DMS53 treated with DMSO at 0.1 percent for 48 hours (cell line): ENCODE results near the gene AMIGO3.
"Not testable (repeated sequence)": the region's sequence is repeated elsewhere in the genome, so short reads cannot be mapped to it uniquely, and the experiment has no call there.

Source experiments
- DNase-seq: peaks from one replicate; lab custom pipeline; 2025; ENCODE audit not compliant: unreplicated experiment; lab: John Stamatoyannopoulos, UW

Gene AMIGO3

DNA sequence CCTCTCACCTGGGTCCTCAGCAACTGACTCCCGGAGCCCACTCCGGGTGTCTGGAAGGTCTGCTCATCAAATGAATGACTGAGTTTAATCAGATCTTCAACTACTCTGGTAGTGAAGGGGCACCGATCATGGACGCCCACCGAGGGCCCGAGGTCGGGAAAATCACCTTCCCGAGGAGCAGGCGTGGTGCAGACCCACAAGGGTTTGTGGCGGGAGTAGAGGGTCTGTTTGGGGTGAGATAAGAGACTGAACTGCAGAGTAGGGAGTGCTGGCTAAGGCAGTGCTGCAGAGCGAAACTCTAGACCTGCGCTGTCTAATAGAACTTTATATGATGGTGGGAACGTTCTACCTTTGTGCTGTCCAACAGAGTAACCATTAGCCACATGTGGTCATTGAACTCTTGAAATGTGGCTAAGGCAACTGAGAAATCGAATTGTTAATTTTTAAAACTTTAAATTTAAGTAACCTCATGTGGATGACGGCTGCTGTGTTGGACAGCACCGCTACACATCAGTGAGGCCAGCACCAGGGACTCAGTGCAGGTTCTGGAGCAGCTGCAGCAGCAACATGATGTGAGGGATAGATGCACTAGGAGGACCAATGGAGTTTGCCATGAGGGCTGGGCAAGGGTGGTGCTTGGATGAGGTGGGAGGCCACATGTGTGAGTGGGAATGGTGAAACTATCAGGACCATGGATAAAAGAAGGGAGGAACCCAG lies 29.4 kb downstream of the AMIGO3 start:
- DNase-seq = not testable (repeated sequence)

DNA sequence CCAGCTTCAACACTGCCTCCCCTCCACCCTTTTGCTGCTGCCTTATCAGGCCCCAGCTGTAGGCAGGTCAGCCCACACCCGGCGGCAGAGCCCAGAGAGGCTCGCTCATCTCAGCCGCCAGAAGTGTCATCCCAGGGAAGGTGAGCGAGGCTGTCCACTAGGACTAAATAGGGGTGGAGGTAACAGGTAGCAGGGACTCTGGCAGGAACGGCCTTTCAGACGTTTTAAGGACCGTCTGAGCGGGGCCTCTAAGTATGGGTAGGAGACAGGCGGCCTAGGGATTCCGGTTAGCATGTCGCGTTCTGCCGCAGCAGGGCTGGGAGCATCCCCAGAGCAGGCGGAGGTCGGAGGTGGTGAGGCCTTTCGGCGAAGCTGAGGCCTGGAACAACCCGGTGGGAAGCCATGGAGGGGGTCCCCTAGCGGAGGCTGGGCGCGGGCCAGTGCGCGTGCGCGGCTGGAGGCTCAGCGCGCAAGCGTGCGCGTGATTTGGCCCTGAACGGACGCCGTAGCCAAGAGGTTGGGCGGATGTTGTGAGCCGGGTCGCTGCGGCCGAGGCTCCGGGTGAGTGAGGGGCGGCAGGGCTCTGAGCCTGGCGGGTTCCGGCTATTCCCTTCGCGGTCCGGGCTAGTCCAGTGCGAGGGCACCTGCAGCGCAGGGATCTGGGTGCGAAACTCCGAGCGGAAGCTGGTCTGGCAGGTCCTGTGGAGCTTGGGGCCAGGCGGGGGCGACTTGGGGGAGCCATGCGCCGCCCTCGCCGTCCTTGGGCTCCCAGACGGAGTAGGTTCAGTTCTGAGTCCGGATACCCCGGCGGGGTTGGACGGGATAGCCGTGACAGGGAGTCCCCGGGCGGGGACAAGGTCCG lies 30.2 kb downstream of the AMIGO3 start, which contains the start of the genes MST1 and RNF123:
Gene MST1 (minus strand): TSS at position 429 of the 862 bp plus-strand sequence. CDS start 783 bp downstream, outside the sequence.
Gene RNF123 (plus strand): TSS at position 512 of the 862 bp plus-strand sequence. CDS start 1,609 bp downstream, outside the sequence.
- DNase-seq = no peak

DNA sequence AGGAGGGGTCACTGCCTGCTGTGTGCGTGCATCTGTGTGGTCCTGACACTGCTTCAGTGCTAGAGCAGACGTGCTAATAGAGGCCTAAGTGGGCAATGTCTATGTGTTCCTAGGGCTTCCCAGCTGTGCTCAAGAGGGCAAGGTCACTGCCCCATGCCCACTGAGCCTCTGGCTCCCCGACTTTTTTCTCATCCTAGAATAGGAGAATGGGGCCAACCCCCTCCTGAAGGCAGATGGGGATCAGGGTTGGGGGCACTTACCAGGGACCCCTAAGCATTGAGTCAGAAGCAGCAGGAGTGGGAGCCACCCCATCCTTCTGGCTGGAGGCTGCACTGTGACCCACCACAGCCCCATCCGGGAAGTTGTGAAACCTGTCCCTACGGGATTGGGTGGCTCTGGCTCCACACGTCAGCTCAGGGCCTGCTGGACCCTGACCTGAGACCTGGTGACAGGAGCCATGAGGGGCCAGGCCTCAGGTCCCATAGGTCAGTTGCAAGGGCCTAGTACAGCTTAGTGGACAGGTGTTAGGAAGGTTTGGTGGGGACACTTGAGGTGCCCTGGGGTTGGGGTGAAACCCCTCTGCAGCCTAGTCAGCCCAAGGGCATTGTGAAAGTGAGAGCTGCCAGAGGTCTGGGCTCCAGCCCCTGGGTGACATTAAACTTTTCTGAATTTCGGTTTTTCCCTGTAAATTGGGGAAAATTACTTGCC lies 31.0 kb downstream of the AMIGO3 start:
- not testable (repeated sequence) for DNase-seq

DNA sequence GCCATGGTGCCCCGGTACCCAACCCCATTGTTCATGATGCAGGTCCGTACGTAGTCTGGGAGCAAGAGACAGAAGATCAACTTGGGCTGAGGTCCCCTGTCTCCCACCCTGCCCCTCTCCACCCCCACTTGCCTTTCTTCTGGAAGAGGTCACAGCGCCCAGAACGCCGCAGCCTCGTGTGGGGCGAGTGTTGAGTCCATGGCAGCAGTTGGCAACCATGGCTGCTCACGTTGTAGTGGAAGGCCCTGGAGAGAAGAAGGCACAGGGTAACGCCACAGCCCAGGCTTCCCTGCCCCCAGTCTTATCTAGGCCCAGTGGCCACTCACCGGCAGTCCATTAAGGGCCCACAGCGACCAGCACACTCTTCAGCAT lies 32.1 kb downstream of the AMIGO3 start:
- not testable (repeated sequence) for DNase-seq

DNA sequence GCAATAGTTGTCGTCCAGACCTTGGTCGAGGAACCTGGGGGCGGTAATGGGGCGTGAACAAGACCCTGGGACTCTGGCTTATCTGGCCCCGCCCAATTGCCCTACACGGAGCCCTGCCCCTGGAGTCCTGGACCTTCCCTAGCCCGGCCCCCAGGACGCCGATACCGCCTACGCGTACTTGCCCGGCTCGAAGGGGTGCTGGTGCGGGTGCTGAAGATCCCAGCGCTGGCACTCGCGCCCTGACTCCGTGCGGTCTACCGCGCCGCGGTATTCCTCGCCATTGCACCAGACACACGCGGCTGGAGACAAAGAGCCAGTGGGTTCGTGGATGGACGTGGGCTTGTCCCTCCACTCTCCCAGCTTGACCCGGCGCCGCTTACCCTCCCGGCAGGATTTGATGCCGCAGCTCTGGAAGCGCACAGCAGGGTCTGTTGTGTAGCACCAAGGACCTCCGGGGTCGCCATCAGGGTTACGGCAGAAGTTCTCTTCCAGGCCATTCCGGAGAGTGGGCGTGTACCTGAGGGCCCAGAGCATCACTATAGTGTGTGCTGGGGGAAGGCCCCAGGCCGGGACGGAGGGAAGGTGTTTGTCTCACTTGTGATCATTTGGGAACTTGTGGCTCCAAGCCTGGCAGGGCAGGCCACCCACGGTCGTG lies 32.6 kb downstream of the AMIGO3 start:
- DNase-seq = not testable (repeated sequence)

DNA sequence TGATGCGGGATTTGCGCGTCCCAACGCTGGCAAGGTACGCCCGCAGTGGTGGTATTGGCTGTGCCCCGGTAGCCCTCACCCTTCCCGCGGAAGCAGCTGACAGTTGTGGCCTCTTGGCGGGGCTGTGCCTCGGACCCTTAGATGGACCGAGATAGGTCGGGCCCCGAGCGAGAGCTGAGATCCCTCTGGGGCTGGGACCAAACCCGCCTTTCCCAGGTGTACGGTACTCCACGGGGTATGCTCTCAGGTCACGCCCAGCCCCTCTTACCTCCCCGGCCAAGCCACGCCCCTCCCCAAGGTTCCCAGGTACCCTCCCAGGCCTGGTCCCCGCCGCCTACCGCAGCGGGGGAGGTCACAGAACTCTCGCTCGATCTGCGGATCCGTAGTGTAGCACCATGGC lies 33.1 kb downstream of the AMIGO3 start:
- not testable (repeated sequence) for DNase-seq

DNA sequence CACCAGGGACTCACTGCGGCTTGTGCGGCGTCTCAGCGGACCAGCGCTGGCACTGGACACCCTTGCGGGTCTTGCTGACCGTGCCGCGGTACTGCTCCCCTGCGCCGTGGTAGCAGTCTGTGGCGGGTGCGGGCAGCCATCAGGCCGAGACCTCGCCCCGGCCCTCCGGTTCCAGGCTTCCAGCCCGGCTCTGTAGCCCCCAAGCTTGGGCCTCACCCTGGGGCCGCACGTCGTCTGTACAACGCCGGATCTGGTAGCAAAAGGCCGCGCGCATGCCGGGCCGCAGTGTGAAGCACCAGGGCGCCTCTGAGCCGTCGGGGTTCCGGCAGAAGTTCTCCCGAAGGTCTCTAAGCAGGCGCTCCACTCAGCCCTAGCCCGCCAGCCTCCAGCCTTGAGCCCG lies 33.6 kb downstream of the AMIGO3 start:
- not testable (repeated sequence) for DNase-seq

DNA sequence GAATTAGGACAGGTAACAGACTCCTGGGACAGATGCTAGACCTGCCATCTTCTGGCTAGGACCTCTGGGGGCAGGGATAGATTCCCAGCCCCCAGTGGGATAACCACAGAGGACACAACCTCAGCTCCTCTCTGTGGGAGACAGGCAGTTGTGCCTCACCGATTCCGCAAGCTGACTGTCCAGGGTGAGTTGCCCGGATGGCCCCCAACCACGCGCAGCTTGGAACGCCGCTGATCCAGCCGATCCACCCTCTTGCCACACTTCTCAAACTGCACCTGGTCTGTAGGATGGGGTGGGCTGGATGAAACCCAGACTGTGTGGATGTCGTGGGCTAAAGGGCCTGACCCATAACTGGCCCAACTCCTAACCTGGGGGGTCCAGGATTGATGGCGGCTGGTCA lies 34.4 kb downstream of the AMIGO3 start:
- DNase-seq = not testable (repeated sequence)

DNA sequence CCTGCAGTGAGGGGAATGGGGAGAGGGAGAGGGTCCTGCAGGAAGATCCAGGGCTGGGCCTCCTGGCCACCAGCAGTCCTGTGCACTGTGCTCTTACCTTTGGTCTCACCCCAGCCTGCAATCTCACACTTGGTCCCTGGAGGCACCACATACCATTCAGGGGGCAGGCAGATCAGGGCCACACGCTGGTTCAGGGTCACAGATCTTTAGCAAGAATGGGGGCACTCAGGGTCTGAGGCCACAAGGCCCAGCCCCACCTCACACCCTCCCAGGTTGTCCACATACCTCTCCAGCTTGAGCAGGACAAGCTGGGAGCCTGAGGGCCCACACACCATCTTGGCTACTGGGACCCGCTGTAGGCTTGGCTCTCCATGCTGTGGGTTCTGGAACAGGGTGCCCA lies 35.0 kb downstream of the AMIGO3 start:
- DNase-seq = not testable (repeated sequence)

DNA sequence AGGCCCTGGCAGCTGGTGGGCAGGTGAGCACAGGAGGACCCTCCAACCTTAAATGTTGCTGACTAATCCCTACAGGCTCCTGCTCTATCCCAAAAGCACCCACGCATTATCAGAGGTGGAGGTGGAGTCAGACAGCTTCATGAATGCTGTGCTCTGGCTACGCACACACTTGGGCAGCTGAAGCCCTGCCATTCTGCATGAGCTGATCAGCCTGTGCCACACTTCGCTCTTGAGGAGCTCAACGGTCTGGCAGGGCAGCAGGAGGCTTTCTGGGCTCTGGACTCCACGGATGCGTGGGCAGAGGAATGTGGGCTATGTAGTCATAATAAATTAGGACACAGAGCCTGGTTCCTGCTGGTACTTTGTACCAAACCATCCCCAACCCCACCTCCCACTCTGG lies 36.3 kb downstream of the AMIGO3 start:
- no peak for DNase-seq

DNA sequence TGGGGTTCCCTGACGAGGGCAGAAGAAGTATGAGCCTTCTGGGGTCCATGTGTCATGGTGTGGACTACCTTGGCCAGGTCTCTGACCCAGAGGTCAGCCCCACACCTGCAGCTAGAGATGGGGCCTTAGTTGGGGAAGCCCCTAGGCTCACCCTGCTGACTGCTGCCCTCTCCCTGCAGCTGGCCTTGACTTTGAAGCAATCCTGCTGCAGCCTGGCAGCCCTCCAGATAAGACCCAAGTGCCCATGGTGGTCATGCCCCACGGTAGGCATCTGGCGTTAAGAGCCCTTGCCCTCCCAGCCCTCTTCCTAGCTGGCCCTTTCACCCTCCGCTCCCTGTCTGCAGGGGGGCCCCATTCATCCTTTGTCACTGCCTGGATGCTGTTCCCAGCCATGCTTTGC lies 37.9 kb downstream of the AMIGO3 start:
- no peak for DNase-seq

DNA sequence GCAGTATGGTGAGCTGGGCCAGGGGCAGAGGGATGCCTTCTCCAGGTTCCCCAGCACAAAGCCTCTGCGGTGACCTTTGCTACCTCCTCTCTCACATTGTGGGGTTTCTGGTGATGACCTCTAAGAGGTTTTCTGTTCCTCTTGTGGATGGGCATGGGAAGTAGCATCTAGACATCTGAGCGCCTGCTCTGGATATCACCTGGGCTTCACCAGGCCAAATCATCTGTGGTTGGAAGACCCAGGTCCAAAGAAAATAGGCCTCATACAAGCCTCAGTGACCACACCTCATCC lies 38.3 kb downstream of the AMIGO3 start:
- DNase-seq = no peak

DNA sequence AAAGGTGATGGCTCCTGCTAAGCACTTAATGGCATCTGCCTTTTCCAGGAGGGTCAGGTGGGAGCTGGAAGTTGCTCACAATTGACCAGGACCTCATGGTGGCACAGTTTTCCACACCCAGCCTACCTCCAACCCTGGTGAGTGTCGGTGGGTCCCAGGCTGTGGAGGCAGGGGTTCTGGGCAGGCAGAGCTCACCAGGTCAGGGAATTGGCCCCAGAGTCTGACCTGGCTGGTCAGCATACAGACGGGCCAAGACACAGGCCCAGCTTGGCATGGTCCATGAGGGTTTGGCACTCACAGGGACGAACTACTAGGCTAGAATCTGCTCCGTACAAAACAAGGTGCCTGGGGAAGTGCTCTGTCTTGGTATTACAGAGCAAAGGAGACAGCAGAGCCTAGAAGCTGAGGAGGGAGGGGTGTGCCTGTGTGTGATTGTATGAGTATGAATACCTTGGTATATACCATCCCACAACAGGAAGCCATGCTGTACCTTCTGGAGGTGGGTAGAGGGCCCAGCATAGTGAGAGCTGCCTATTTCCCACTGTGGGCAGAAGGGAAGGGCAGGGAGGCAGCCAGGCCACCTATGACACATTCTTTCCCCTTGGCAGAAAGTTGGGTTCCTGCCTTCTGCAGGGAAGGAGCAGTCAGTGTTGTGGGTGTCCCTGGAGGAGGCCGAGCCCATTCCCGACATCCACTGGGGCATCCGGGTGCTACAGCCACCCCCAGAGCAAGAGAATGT lies 38.8 kb downstream of the AMIGO3 start:
- no peak for DNase-seq

DNA sequence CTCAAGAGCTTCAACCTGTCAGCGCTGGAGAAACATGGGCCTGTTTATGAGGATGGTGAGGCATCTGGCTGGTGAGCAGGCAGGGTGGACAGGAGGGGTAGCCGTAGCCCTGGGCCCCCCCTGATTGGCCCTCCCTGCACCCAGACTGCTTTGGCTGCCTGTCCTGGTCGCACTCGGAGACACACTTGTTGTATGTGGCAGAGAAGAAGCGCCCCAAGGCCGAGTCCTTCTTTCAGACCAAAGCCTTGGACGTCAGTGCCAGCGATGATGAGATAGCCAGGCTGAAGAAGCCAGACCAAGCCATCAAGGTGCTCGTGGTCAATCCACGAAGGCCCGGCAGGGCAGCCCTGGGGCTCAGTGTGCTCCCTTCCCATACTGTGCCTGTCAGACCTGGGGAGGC lies 43.6 kb downstream of the AMIGO3 start:
- no peak for DNase-seq

DNA sequence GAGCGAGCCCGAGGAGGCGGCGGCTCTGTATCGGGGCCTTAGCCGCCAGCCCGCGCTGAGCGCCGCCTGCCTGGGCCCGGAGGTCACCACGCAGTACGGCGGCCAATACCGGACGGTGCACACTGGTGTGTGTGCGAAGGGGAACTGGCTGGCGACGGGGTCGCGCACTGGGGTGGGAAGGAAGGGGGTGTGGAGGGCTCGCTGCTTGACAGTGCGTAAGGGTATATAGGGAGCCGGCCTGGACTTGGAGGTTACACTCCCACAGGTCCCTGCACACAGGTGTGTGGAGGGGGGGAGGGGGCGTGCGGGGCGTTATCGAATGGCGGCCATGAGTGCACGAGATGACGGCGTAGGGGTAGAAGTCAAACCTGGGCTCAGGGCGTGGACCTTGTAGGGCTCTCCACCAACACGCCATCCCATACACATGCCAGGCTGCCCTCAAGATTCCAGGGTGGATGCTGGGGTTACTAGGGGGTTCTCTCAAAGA lies 44.9 kb downstream of the AMIGO3 start:
- no peak for DNase-seq

DNA sequence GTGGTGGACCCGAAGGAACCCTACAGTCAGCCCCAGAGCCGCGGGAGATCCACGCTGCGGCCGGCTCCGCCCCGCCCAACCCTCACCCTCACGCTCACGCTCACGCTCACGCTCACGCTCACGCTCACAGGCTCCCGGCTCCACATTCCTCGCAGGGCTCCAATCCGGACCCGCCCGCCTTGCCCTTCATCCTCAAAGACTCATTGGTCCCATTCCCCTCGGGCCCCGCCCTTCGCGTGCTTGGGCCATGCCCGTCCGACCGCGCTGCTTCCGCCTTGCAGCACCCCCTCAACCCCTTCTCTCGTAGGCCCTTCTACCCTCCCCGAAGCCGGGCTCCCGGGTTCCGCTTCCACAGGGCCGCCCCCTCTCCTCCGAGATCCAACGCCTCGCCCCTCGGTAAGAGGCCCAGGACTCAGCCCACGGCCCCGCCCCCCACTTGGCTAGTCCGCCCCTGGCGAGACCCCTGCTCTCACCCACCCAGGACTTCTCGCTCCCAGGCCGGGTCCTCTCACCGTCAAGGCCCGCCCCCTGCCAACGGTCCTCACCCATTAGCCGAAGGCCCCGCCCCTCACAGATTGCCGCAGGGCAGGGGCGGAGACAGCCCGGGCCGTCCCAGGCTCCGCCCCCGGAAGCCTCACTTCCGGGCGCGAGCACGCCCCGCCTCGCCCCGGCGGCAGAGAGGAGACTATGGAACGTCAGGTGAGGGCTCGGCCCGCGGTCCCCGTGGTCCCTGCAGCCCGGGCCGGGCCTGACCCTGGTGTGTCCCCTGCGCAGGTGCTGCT lies 45.6 kb downstream of the AMIGO3 start, which contains the start of gene APEH:
Gene APEH (plus strand): TSS at position 637 of the 782 bp plus-strand sequence. CDS start 51 bp downstream, at position 688.
- DNase-seq = no peak

DNA sequence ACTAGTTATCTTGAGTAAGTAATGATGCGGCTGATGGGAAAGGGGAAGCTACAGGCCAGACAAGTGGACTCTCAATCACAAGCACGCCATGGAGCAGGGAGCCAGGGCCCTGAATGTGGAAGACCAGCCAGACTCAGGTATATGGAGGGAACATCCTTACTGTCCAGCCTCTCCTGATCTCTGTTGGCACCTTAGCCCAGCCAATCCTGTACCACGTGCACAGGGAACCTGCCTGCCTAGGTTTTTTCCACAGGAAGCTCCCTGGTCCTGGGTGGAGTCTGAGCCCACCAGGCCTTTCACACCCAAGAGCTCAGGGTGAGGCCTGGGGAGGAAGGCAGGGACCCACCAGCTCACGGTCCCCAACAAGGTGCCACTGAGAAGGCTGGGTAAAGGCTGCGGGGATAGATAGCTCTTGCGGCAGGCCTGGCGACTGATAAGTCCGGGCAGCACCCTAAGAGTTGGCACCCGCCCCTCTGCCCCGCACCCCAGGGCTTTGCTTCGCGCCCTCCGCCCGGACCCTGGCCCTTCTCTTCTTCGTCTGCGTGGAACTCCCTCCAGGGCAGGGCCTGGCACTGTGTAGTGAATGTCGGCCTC lies 46.3 kb downstream of the AMIGO3 start:
- DNase-seq = no peak

DNA sequence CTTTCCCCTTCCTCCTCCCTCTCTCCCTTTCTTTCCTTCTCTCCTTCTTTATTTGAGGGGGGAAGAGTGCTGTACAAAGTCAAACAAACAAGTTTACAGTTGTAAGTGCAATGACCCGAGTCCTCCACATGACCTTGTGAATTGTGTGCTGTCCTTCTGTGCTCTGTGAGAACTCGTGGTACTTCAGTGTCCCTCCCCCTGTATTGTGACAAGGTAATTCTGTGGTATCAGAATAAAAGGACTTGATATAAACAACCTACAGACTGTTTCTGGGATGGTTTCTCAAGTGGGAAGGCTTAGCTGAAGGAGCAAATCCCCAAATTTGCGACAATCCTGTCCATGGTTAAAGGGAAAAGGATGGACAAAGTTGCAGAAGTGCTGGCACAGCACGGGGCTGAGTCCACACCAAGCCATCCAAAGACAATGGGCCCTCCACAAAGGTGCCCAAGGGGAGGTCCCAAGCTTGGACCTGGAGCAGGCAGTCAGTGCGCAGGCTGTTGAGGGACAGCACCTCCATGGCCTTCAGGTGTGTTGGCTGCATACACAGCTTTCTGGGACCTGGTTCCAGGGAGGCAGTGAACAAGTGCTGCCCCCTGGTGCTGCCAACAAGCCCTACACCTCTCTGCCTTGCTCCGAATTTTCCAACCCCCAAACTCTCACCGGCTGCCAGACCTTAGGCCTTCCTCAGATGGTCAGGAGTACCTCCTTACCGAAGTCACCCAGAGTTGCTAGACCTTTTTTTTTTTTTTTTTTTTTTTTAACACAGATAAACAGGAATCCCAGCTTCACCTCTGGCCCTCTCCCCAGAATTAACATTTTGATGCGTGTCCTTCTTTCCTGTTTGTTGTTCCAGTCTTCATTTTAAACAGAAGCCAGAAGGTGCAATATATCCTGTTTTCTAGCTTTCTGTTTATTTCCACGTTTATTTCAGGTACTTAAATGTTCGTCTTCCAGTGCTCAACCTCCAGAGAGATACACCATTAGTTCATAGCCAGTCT lies 47.9 kb downstream of the AMIGO3 start:
- DNase-seq = no peak
